ENCODE measurements around the gene ZBTB20.
A peak's percentile ranks its signal among the peaks of the same experiment; 100 is the strongest.

The ZBTB20 gene

DNA sequence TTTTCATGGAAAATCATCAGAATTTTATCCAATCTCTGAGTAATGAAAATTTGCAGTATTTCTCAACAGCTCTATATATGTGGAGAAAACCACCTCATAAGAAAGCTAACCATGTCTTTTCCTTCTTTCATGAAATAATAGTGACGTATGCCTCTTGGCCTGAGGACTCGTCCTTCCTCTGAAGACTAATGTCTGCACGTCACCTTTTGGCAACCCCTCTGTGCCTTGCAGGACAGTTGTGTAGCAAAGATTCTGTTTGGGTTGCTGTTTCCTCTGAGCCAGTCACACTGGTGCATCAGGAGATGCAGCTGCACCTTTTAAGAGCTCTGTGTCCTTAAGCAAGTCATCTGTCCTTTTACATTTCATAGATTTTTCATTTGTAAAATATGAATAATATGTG, 684.3 kb downstream of the ZBTB20 start:
- POLR2A ChIA-PET: no interaction called here
- no peak for DNase-seq (ENCODE audit: low read depth, low spot score)
- TF ChIP-seq, protein P1, sequence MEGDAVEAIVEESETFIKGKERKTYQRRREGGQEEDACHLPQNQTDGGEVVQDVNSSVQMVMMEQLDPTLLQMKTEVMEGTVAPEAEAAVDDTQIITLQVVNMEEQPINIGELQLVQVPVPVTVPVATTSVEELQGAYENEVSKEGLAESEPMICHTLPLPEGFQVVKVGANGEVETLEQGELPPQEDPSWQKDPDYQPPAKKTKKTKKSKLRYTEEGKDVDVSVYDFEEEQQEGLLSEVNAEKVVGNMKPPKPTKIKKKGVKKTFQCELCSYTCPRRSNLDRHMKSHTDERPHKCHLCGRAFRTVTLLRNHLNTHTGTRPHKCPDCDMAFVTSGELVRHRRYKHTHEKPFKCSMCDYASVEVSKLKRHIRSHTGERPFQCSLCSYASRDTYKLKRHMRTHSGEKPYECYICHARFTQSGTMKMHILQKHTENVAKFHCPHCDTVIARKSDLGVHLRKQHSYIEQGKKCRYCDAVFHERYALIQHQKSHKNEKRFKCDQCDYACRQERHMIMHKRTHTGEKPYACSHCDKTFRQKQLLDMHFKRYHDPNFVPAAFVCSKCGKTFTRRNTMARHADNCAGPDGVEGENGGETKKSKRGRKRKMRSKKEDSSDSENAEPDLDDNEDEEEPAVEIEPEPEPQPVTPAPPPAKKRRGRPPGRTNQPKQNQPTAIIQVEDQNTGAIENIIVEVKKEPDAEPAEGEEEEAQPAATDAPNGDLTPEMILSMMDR (IDR thresholded peaks at IDR 0.05; ENCODE audit: insufficient read depth, low read length, missing control alignments): no peak
- no peak overlapping the region for H3K4me3 ChIP-seq (ENCODE audit: low read depth, low read length)
- CTCF ChIA-PET: no interaction called here

DNA sequence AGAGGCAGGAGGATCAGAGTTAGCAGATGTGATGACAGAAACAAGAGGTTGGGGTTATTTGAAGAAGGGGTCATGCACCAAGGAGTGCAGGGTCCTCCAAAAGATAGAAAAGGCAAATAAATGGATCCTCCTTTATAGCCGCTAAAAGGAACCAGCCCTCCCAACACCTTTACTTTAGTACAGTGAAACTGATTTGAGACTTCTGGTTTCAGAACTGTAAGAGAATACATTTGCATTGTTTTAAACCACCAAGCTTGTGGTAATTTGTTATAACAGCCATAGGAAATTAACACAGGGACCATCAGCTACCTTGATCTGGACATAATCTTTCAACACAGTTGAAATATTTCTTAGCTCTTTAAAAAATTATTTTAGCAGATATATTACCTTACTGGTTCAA, 686.6 kb downstream of the ZBTB20 start:
- no peak for DNase-seq (ENCODE audit: low read depth, low spot score)
- CTCF ChIA-PET: interaction anchor here (0.6 kb wide), 1 partner anchor 1009 kb away, joined by 3 read pairs; no protein-coding TSS in a partner anchor
- TF ChIP-seq, protein P1 (IDR thresholded peaks at IDR 0.05; ENCODE audit: insufficient read depth, low read length, missing control alignments): no peak
- POLR2A ChIA-PET: no interaction called here
- no peak overlapping the region for H3K4me3 ChIP-seq (ENCODE audit: low read depth, low read length)

DNA sequence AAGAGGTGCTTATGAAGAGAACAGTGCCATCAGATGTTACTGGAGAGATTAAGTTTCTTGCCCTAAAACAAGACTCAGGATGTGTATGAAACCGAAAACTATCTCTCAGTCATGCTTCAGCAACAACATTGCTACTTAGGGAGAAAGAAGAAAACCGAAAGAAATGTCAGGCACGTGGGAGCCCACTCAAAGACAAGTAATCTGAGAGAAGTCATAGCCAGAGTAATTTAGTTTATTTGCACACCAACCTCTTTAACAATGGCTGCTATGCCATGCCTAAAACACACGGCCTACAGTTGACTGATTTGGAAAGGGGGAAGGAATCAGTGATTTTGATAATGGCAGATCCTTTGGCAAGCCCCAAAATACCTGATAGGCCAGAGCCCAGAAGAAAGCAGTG, 690.3 kb downstream of the ZBTB20 start:
- CTCF ChIA-PET: interaction anchor here (1.4 kb wide), 1 partner anchor 38 kb away, joined by 5 read pairs; no protein-coding TSS in a partner anchor
- no peak overlapping the region for H3K4me3 ChIP-seq (ENCODE audit: low read depth, low read length)
- TF ChIP-seq, protein P1 (IDR thresholded peaks at IDR 0.05; ENCODE audit: insufficient read depth, low read length, missing control alignments): no peak

DNA sequence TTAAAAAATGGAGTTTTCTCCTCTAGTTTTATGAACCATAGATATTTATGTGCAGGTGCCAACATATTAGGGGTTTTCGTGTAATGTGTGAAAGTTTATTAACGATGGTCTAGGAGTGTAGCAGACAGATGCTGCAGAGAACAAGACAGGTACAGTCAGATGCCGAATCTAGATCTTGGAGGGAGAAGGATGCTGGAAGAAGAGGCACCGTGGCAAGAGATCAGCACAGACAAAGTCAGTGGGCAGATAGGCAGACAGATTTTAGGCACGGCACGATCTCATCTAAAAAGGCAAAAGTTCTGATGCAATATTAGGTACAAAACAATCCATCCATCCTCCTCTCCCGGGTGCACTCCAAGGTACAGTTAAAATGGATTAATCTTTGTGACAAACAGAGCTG, 691.7 kb downstream of the ZBTB20 start:
- H3K4me3 ChIP-seq (ENCODE audit: low read depth, low read length): no peak overlapping the region
- CTCF ChIA-PET: interaction anchor here (1.4 kb wide), 1 partner anchor 37 kb away, joined by 5 read pairs; no protein-coding TSS in a partner anchor
- TF ChIP-seq, protein P1 (IDR thresholded peaks at IDR 0.05; ENCODE audit: insufficient read depth, low read length, missing control alignments): no peak
- no peak for DNase-seq (ENCODE audit: low read depth, low spot score)
- POLR2A ChIA-PET: no interaction called here

More for the DNA sequence above, 690.3 kb downstream of the ZBTB20 start:
- POLR2A ChIA-PET: no interaction called here
- DNase-seq (ENCODE audit: low read depth, low spot score): no peak

DNA sequence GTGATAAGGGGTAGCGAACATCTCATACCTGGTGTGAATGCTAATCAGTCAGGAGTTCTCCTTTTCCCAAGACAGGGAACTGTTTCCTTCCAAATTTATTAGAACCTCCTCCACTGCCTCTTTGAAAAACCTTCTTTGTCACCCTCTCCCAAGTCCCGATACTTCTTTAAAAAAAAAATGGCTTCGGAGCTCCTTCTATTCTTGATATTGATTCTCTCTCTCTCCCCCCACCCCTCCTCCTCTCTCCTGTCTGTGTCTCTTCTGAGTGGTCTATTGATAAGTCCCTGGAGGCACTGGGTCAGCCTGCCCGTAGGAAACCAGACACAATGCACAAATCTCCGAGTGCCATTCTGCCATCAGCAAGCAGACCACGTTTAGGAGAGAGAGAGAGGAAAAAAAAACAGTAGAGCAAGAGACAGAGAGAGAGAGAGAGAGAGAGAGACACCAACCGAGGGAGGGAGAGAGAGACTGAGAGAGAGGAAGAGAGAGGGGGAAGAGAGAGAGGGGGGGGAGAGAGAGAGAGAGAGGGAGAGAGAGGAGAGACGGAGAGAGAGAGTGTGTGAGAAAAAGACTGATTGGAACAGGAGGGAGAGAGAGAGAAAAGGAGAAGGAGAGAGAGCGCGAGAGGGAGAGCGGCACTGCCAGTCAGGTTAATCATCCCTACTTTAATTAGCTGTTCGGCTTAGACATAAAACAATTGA, 692.4 kb downstream of the ZBTB20 start:
- TF ChIP-seq, protein P1 (IDR thresholded peaks at IDR 0.05; ENCODE audit: insufficient read depth, low read length, missing control alignments): no peak
- ChIA-PET POLR2A (interaction anchor here (0.7 kb wide), 1 partner anchor 13 kb away, joined by 3 read pairs; no protein-coding TSS in a partner anchor), CTCF (interaction anchor here (1.0 to 1.7 kb wide), 3 partner anchors 10 to 34 kb away, joined by 3 to 4 read pairs (median 3); no protein-coding TSS in a partner anchor)
- H3K4me3 ChIP-seq (ENCODE audit: low read depth, low read length): peak overlapping the region; percentile 42
- DNase-seq (ENCODE audit: low read depth, low spot score): no peak

DNA sequence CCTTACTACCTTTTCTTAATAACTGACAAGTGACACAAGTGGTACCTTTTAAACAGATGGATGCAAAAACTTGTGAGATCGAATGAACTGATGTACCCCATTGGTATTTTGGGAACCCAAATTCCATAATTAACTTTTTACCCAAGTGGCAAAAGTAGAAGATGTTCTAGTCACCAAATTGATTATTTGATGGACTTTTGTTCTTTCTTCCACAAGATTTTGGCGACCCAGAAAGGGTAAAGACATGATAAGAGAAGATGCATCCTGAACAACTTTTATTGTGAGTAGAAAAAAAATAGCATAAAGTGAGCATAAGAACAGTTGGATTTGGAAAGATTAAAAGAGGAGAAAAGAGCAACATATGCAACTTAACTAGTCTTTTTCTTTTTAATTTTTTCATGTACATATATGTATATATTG, 693.7 kb downstream of the ZBTB20 start:
- TF ChIP-seq, protein P1 (IDR thresholded peaks at IDR 0.05; ENCODE audit: insufficient read depth, low read length, missing control alignments): no peak
- H3K4me3 ChIP-seq (ENCODE audit: low read depth, low read length): no peak overlapping the region
- POLR2A ChIA-PET: no interaction called here
- no peak for DNase-seq (ENCODE audit: low read depth, low spot score)
- CTCF ChIA-PET: interaction anchor here (1.0 to 1.7 kb wide), 3 partner anchors 8 to 33 kb away, joined by 3 to 4 read pairs (median 3); no protein-coding TSS in a partner anchor

Data from AG04449 (cell line).